GM15510 (cell line): ENCODE results near the gene LACTBL1.

Source experiments
- POLR2A ChIP-seq: IDR thresholded peaks from 3 replicates; pipeline ENCODE4 v1.6.1; 2011; ENCODE audit warnings: borderline replicate concordance; ENCODE audit not compliant: insufficient read length; ENCODE audit errors: extremely low read depth

LACTBL1 gene

GRCh38 chr1:22976461-22977243 lies 4.0 kb upstream of the LACTBL1 start:
- TF ChIP-seq POLR2A, result no peak

DNA sequence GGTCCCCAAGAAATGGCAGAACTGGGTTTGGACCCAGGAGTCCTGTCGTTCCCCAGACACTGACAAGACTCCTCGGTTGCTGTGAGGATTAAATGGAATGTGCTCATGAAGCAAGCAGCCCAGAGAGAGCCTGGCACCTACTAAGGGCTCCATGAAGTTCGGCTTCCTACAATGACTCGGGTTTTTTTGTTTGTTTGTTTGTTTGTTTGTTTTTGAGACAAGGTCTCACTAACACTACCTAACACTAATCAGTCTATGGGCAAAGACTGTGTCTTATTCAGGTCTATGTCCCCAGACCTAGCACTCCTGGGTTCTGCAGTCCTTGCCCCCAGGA lies 3.4 kb upstream of the LACTBL1 start:
- TF ChIP-seq POLR2A, result no peak

DNA sequence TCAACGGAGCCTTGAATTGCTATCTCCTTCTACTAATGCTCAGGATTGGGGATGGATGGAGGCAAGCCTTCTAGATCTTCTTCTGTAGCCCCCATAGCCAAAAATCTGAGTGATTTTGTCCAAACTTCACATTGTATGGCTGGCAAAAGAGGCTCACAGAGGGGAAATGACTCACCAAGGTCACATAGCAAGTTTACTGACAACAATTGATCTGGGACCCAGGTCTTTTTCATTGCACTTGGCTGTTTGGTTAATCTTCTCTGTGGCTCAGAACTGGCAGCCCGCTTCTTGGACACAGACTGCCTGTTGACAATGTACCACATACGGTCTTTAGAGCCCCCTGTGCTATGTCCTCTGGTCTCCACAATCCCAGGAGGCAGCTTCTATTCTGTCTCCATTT lies 3.0 kb upstream of the LACTBL1 start:
- no peak for TF ChIP-seq POLR2A

GRCh38 chr1:22971611-22972405 lies 858 bp downstream of the LACTBL1 start:
- TF ChIP-seq POLR2A, result no peak

DNA sequence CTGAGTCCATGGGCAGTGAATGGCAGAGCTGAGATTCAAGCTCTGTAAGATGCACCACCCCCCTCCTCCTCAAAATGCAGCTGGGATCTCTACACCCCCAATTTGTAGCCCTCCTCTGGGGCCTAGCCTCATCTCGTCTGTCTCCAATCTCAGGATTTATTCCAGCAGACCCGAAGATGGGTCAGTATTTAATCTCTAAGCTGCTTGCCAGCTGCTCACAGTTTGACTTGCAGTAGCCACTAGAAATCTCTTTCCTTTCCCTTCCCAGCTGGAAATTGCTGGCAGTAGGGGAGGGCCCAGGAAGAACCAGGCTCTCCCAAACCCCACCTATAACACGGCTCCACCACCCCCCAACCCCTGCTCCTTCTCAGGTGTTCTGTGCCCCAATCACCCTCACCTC lies 1.5 kb downstream of the LACTBL1 start:
- TF ChIP-seq POLR2A, result no peak

DNA sequence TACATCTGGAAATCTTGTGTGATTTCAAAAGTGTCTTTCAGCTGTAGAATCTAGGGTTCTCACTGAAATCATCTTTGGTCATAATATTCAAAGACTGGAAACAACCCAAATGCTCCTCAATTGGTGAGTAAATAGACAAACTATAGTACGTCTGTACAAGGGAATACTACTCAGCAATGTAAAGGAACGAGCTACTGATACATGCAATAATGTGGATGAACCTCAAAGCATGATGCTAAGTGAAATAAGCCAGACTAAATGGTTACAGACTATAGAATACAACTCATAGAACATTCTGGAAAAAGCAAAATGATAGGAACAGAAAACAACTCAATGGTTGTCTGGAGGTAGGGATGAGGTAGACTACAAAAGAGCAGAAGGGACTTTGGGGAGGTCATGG lies 2.6 kb downstream of the LACTBL1 start:
- TF ChIP-seq POLR2A, result no peak

GRCh38 chr1:22969304-22969709 lies 3.4 kb downstream of the LACTBL1 start:
- TF ChIP-seq POLR2A, result no peak

- TF ChIP-seq POLR2A, result no peak
Measured at GRCh38 chr1:22967833-22968232, 4.8 kb downstream of the LACTBL1 start.

DNA sequence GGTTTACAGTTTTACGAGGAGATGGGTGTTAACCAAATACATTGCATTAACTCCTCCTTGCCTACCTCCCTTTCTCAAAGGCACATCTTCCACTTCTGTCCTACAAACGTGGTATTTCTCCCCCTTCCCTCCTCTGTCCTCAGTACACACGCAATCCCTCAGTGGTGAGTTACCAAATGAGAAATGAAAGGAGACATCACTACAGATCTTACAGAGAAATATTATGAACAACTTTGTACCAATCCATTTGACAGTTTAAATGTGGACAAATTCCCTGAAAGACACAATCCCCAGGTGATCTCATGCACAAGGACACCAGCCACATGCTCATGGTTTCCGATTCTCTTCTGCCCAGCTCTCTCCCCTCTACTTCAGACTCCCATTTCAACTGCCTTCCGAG lies 6.4 kb downstream of the LACTBL1 start:
- TF ChIP-seq POLR2A, result no peak

DNA sequence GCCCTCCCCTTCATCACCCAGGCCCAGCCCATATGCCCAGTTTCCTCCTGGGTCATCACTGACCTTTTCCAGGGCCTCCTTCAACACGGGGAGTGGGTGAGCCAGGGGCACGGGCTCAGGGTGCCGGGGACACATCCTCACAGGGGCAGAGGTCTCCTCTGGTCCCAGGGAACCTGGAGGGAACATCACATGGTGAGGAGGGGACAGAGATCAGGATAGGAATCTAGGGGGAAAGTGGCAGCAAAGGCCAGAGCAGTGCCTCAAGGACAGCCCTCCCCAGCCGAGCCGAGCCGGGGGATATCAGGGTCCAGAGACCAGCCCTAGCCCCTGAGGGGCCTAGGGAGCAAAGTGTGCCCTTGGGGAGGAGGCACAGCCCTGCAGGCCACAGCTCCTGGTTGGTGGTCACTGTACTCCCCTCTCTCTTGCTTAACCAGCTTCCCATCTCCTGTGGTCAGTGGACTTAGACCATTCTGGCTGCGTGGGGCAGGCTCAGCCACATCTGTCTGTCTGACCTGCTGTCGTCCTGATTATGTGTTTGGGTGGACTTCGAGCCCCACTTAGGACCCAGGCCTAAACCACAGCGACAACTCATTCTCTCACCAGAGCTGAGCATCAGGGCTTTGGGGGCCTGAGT lies 9.5 kb downstream of the LACTBL1 start:
- no peak for TF ChIP-seq POLR2A

GRCh38 chr1:22962558-22962957 lies 10.1 kb downstream of the LACTBL1 start:
- TF ChIP-seq POLR2A, result no peak

- no peak for TF ChIP-seq POLR2A
Measured at GRCh38 chr1:22959545-22960360, 12.9 kb downstream of the LACTBL1 start.

GRCh38 chr1:22958556-22958955 lies 14.1 kb downstream of the LACTBL1 start:
- no peak for TF ChIP-seq POLR2A

DNA sequence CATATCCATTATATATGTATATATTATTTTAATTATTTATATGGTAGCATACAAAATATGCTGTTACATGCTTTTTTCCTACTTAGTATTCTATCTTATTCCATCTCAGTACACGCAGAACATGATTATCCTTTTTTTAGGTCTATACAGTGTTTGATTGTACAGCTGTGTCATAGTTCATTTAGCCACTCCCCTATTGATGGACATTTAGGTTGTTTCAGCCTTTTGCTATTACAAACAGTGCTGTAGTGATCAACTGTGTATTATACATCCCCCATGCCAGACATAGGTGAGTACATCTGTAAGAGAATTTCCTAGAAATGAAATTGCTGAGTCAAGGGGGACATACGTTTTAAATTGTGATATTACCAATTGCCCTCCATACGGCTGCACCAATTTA lies 15.6 kb downstream of the LACTBL1 start:
- TF ChIP-seq POLR2A, result no peak

DNA sequence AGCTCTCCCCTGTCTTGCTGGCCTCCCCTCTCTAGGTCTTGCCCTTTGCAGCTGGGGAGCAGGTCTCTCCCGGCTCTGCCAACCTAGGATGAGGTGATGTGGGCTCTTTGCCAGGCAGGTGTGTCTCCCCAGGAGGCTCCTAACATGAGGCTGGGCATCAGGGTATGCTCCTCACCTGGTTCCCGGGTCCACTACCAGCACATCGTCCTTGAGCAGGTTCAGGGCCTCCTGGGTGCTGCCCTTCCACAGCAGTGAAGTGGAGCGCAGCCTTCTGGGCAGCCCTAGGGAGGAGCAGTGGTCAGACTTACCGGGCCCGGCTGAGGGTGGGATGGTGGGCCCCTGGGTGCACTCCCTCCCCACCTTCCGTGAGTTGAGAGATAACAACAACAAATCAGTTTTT lies 17.5 kb downstream of the LACTBL1 start:
- no peak for TF ChIP-seq POLR2A
